Keratinocyte (primary cell): Measurements from ENCODE around the gene KNG1.

Experiments
- CTCF ChIP-seq, 3 experiments: IDR thresholded peaks in 1 of 3; conservative IDR thresholded peaks in 1 of 3; optimal IDR thresholded peaks in 1 of 3; 2 replicates in 2 of 3; 3 replicates in 1 of 3; pipeline versions ENCODE3 to v1.5.1; 2011; ENCODE audit warnings: low read length in 3 of 3, mild to moderate bottlenecking in 3 of 3, moderate library complexity in 2 of 3, control low read depth in 1 of 3, inconsistent platforms in 1 of 3; ENCODE audit not compliant: insufficient read depth in 2 of 3; ENCODE audit errors: extremely low read depth in 1 of 3
- EZH2 ChIP-seq: IDR thresholded peaks from one replicate; pipeline ENCODE4 v1.6.1; 2012; ENCODE audit warnings: inconsistent platforms, mild to moderate bottlenecking, low read length, moderate library complexity

GRCh38 chr3:186683979-186684378 is 33.2 kb upstream of the KNG1 start:
- TF ChIP-seq CTCF (optimal IDR thresholded peaks at IDR 0.05 in 1 of 3, IDR thresholded peaks at IDR 0.05 in 1 of 3, conservative IDR thresholded peaks at IDR 0.05 in 1 of 3; ENCODE audit: extremely low read depth in 1 of 3, insufficient read depth in 2 of 3, low read length in 3 of 3) (no peak), EZH2 (no peak)
